Neural cell (in vitro differentiated cells): ENCODE measurements around the gene THBS2.

Experiments
- EP300 ChIP-seq: fragments of 450-650 bp; conservative IDR thresholded peaks from 2 replicates; pipeline ENCODE4 v1.6.1; 2014; ENCODE audit warnings: antibody characterized with exemption, mild to moderate bottlenecking, moderate library complexity; ENCODE audit not compliant: poor library complexity, severe bottlenecking
- EZH2 ChIP-seq: fragments of 200-600, 300-800 bp; shearing (Covaris generic), sonication (generic); IDR thresholded peaks from 2 replicates; pipeline ENCODE4 v1.6.1; 2014; ENCODE audit warnings: antibody characterized with exemption, low read length, borderline replicate concordance, mild to moderate bottlenecking; ENCODE audit not compliant: insufficient read depth, poor library complexity, severe bottlenecking
- MXI1 ChIP-seq: fragments of 450-650 bp; conservative IDR thresholded peaks from 2 replicates; pipeline ENCODE4 v1.6.1; 2014; ENCODE audit warnings: antibody characterized with exemption, mild to moderate bottlenecking; ENCODE audit not compliant: poor library complexity, severe bottlenecking
- POLR2AphosphoS5 ChIP-seq: IDR thresholded peaks from 2 replicates; pipeline ENCODE4 v1.6.1; 2012
- SMC3 ChIP-seq: fragments of 450-650 bp; conservative IDR thresholded peaks from 2 replicates; pipeline ENCODE4 v1.6.1; 2014; ENCODE audit warnings: antibody characterized with exemption, mild to moderate bottlenecking, moderate library complexity; ENCODE audit not compliant: poor library complexity
- TAF1 ChIP-seq: IDR thresholded peaks from 2 replicates; pipeline ENCODE4 v1.6.1; 2012; ENCODE audit warnings: low read depth
- TF ChIP-seq, protein P1 (sequence below): fragments of 450-650 bp; IDR thresholded peaks from 2 replicates; pipeline ENCODE4 v1.5.1; 2014; ENCODE audit warnings: antibody characterized with exemption, mild to moderate bottlenecking, moderate library complexity; ENCODE audit not compliant: poor library complexity, severe bottlenecking
- TF ChIP-seq, protein P2 (sequence below): IDR thresholded peaks from 2 replicates; pipeline ENCODE4 v1.6.1; 2012; ENCODE audit warnings: borderline replicate concordance

DNA sequence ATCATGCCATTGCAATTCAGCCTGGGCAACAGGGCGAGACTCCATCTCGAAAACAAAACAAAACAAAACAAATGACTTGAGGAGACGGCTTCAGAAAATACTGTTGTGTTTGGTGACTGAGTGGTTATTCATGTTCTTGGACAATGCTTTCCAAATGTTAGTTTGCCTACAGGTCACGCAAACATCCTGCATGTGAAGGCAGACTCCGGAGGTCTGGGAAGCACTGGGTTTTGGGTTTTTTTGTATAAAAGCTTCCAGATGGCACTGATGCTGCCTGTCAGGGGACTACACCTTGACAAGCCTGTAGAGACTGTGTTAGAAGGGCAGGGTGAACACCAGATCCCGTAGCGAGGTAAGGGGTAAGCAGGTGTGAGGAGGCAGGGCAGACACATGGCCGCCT, 81.7 kb downstream of the THBS2 start:
- TF ChIP-seq TAF1 (no peak), SMC3 (no peak), POLR2AphosphoS5 (no peak), MXI1 (no peak), EP300 (no peak), EZH2 (no peak)
- TF ChIP-seq, protein P1, sequence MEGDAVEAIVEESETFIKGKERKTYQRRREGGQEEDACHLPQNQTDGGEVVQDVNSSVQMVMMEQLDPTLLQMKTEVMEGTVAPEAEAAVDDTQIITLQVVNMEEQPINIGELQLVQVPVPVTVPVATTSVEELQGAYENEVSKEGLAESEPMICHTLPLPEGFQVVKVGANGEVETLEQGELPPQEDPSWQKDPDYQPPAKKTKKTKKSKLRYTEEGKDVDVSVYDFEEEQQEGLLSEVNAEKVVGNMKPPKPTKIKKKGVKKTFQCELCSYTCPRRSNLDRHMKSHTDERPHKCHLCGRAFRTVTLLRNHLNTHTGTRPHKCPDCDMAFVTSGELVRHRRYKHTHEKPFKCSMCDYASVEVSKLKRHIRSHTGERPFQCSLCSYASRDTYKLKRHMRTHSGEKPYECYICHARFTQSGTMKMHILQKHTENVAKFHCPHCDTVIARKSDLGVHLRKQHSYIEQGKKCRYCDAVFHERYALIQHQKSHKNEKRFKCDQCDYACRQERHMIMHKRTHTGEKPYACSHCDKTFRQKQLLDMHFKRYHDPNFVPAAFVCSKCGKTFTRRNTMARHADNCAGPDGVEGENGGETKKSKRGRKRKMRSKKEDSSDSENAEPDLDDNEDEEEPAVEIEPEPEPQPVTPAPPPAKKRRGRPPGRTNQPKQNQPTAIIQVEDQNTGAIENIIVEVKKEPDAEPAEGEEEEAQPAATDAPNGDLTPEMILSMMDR, result no peak
- TF ChIP-seq, protein P2, sequence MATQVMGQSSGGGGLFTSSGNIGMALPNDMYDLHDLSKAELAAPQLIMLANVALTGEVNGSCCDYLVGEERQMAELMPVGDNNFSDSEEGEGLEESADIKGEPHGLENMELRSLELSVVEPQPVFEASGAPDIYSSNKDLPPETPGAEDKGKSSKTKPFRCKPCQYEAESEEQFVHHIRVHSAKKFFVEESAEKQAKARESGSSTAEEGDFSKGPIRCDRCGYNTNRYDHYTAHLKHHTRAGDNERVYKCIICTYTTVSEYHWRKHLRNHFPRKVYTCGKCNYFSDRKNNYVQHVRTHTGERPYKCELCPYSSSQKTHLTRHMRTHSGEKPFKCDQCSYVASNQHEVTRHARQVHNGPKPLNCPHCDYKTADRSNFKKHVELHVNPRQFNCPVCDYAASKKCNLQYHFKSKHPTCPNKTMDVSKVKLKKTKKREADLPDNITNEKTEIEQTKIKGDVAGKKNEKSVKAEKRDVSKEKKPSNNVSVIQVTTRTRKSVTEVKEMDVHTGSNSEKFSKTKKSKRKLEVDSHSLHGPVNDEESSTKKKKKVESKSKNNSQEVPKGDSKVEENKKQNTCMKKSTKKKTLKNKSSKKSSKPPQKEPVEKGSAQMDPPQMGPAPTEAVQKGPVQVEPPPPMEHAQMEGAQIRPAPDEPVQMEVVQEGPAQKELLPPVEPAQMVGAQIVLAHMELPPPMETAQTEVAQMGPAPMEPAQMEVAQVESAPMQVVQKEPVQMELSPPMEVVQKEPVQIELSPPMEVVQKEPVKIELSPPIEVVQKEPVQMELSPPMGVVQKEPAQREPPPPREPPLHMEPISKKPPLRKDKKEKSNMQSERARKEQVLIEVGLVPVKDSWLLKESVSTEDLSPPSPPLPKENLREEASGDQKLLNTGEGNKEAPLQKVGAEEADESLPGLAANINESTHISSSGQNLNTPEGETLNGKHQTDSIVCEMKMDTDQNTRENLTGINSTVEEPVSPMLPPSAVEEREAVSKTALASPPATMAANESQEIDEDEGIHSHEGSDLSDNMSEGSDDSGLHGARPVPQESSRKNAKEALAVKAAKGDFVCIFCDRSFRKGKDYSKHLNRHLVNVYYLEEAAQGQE, result no peak
